Fibroblast of lung (primary cell): Measurements from ENCODE around the gene KDM5B. TPM values are rescaled to one million over a fixed set of nuclear protein-coding genes. Genes with fewer than 3 reads are reported as not detected.

ENCODE experiments used
- DNase-seq, 2 donors: peaks; one replicate each; pipeline versions ENCODE4 v3.0.0 to v3.0.0-alpha.2; 2010; ENCODE audit warnings: low read depth in 2 of 2
- H2AFZ ChIP-seq: 2 replicates; pipeline ENCODE4 v1.5.1; 2012; ENCODE audit warnings: low read length, control low read depth, inconsistent platforms
- H3K27ac ChIP-seq: 2 replicates; pipeline ENCODE4 v1.5.1; 2011; ENCODE audit warnings: low read length, control low read depth; ENCODE audit not compliant: insufficient read depth
- H3K27me3 ChIP-seq: 2 replicates; pipeline ENCODE4 v1.5.1; 2011; ENCODE audit warnings: mild to moderate bottlenecking, low read length; ENCODE audit not compliant: control insufficient read depth, insufficient read depth
- H3K36me3 ChIP-seq: 2 replicates; pipeline ENCODE4 v1.5.1; 2011; ENCODE audit warnings: low read length; ENCODE audit not compliant: control insufficient read depth, insufficient read depth
- H3K4me1 ChIP-seq: 2 replicates; pipeline ENCODE4 v1.5.1; 2011; ENCODE audit warnings: low read length; ENCODE audit not compliant: control insufficient read depth, insufficient read depth; ENCODE audit errors: extremely low read depth
- H3K4me2 ChIP-seq: 2 replicates; pipeline ENCODE4 v1.5.1; 2011; ENCODE audit warnings: low read length, control low read depth; ENCODE audit not compliant: insufficient read depth; ENCODE audit errors: extremely low read depth
- H3K4me3 ChIP-seq, 4 experiments: fragments of 200-600 bp in 1 of 4; sonication (generic) in 1 of 4; replicated peaks in 1 of 4; 2 replicates each; pipeline ENCODE4 v1.5.1; 2011 to 2016; ENCODE audit warnings: low read length in 4 of 4, low read depth in 3 of 4, mild to moderate bottlenecking in 3 of 4, control low read depth in 2 of 4, inconsistent platforms in 1 of 4, mixed read lengths in 1 of 4; ENCODE audit not compliant: insufficient read depth in 1 of 4; ENCODE audit errors: control extremely low read depth in 1 of 4
- H3K79me2 ChIP-seq: 2 replicates; pipeline ENCODE4 v1.5.1; 2012; ENCODE audit warnings: mild to moderate bottlenecking, low read length, inconsistent platforms; ENCODE audit not compliant: control insufficient read depth, insufficient read depth
- H3K9ac ChIP-seq: 2 replicates; pipeline ENCODE4 v1.5.1; 2011; ENCODE audit warnings: mild to moderate bottlenecking, low read length, control low read depth; ENCODE audit not compliant: insufficient read depth
- H3K9me3 ChIP-seq: 2 replicates; pipeline ENCODE4 v1.5.1; 2012; ENCODE audit warnings: low read depth, low read length; ENCODE audit not compliant: control insufficient read depth, insufficient read depth
- H4K20me1 ChIP-seq: 2 replicates; pipeline ENCODE4 v1.5.1; 2011; ENCODE audit warnings: low read length; ENCODE audit not compliant: control insufficient read depth, insufficient read depth; ENCODE audit errors: extremely low read depth
- EZH2 ChIP-seq: IDR thresholded peaks from 2 replicates; pipeline ENCODE4 v1.5.1; 2012; ENCODE audit warnings: low read length, control low read depth, mild to moderate bottlenecking; ENCODE audit errors: missing control alignments
- polyA plus RNA-seq, 2 donors: library from polyadenylated mRNA; depleted of rRNA in 1 of 2; stranded (reverse) in 1 of 2; unstranded in 1 of 2; fragments of >200 nt; gene quantifications; 2 replicates each; pipeline ENCODE4 v1.2.1, GENCODE V29; 2011 to 2012; ENCODE audit warnings: missing spikeins in 1 of 2
- total RNA-seq: library from RNA; depleted of rRNA; stranded (reverse); fragments of >200 nt; gene quantifications from 2 replicates; pipeline ENCODE4 v1.2.1, GENCODE V29; 2014
- TF ChIP-seq, protein P1 (sequence below), 2 donors: IDR thresholded peaks in 1 of 2; conservative IDR thresholded peaks in 1 of 2; 1 replicate in 1 of 2; 2 replicates in 1 of 2; pipeline ENCODE4 v1.5.1; 2011 to 2012; ENCODE audit warnings: low read length in 2 of 2, control low read depth in 1 of 2, inconsistent platforms in 1 of 2, low read depth in 1 of 2, mild to moderate bottlenecking in 1 of 2

KDM5B gene
- total and polyA plus RNA-seq, 2 donors (not counting 1 experiment from before 2014, with no cell fraction given) = 52.0 to 82.2 TPM

DNA sequence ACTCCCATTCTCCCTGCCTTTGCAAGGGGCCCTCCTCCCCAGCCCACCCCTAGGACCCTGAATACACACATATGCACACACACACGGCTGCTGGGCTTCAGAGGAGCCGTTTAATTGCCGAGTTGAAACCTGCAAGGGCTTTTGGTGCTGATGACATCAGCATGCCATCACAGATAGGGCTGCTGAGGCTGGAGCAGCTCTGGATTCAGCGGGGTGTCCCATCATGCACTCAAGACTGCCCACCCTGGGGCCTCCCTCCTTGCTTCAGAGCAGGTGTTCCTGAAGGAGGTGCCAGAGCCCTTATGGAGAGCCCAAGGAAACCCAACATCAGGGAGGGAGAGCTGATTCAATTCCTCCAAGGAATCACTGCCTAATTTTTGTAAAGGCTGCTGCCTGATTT is 103.6 kb downstream of the KDM5B start:
- H3K27ac ChIP-seq = no peak overlapping the region
- H3K9me3 ChIP-seq = no peaks in the 10 kb centered on the region
- H3K9ac ChIP-seq = no peak overlapping the region
- no peak for TF ChIP-seq EZH2
- TF ChIP-seq, protein P1, sequence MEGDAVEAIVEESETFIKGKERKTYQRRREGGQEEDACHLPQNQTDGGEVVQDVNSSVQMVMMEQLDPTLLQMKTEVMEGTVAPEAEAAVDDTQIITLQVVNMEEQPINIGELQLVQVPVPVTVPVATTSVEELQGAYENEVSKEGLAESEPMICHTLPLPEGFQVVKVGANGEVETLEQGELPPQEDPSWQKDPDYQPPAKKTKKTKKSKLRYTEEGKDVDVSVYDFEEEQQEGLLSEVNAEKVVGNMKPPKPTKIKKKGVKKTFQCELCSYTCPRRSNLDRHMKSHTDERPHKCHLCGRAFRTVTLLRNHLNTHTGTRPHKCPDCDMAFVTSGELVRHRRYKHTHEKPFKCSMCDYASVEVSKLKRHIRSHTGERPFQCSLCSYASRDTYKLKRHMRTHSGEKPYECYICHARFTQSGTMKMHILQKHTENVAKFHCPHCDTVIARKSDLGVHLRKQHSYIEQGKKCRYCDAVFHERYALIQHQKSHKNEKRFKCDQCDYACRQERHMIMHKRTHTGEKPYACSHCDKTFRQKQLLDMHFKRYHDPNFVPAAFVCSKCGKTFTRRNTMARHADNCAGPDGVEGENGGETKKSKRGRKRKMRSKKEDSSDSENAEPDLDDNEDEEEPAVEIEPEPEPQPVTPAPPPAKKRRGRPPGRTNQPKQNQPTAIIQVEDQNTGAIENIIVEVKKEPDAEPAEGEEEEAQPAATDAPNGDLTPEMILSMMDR (conservative IDR thresholded peaks at IDR 0.05 in 1 of 2, IDR thresholded peaks at IDR 0.05 in 1 of 2; ENCODE audit: low read depth in 1 of 2, low read length in 2 of 2) = no peak
- no peaks in the 10 kb centered on the region for H3K36me3 ChIP-seq
- no peak overlapping the region for H3K4me2 ChIP-seq
- no peak overlapping the region for H3K4me3 ChIP-seq
- H3K4me1 ChIP-seq = no peaks in the 10 kb centered on the region
- no peak for DNase-seq
- no peak overlapping the region for H2AFZ ChIP-seq
- H3K27me3 ChIP-seq = peaks cover 48% of the 10 kb centered on the region
- no peaks in the 10 kb centered on the region for H4K20me1 ChIP-seq
- H3K79me2 ChIP-seq = no peaks in the 10 kb centered on the region

DNA sequence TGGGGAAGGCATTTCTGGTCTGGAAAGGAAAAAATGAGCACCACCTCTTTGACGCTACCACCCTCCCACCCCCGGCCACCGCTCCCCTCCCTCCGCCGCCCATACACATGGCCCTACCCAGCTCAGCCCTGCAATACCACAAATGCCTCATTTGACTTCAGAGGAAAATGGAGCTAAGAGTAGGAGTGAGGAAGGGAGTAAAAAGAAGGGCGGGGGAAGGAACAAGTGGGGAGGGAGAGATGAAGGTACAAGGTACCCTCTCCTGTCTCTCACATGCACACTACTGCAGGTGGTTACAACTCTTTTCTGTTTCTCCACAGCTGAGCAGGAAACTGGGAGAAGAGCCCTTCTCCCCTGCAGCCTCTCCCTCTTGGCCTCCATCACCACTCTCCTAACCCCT is 105.0 kb downstream of the KDM5B start:
- H3K9ac ChIP-seq = no peak overlapping the region
- peaks cover 39% of the 10 kb centered on the region for H3K27me3 ChIP-seq
- no peak overlapping the region for H3K4me2 ChIP-seq
- H3K27ac ChIP-seq = no peak overlapping the region
- DNase-seq = no peak
- no peaks in the 10 kb centered on the region for H3K4me1 ChIP-seq
- H3K36me3 ChIP-seq = no peaks in the 10 kb centered on the region
- H3K9me3 ChIP-seq = no peaks in the 10 kb centered on the region
- H3K79me2 ChIP-seq = no peaks in the 10 kb centered on the region
- H4K20me1 ChIP-seq = no peaks in the 10 kb centered on the region
- H3K4me3 ChIP-seq = no peak overlapping the region
- TF ChIP-seq, protein P1 (conservative IDR thresholded peaks at IDR 0.05 in 1 of 2, IDR thresholded peaks at IDR 0.05 in 1 of 2; ENCODE audit: low read depth in 1 of 2, low read length in 2 of 2) = no peak
- TF ChIP-seq EZH2 = no peak
- no peak overlapping the region for H2AFZ ChIP-seq

DNA sequence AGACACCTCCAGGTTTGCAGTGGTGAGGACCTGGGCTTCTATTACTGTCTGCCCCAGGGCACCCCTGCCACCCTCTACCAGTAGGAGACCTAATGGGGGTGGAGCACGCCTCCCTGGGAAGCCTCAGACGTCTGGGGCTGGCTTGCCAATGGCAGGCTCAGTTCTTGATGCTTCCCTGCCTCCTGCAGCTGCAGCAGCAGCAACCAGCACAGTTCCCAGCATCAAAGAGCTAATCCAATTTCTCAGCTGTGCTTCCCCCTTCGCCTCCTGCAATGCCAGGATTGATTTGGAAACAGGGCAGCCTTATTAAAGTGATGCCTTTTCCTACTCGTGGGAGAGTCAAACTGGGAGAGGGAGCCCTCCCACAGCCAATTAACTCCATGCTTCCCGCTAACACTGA is 106.1 kb downstream of the KDM5B start:
- Histone ChIP-seq H3K27ac (no peak overlapping the region), H3K79me2 (no peaks in the 10 kb centered on the region), H2AFZ (no peak overlapping the region), H3K4me3 (no peak overlapping the region), H4K20me1 (no peaks in the 10 kb centered on the region), H3K9ac (no peak overlapping the region), H3K36me3 (no peaks in the 10 kb centered on the region), H3K27me3 (peaks cover 32% of the 10 kb centered on the region), H3K9me3 (no peaks in the 10 kb centered on the region), H3K4me1 (no peaks in the 10 kb centered on the region), H3K4me2 (no peak overlapping the region)
- no peak for DNase-seq
- TF ChIP-seq, protein P1 (conservative IDR thresholded peaks at IDR 0.05 in 1 of 2, IDR thresholded peaks at IDR 0.05 in 1 of 2; ENCODE audit: low read depth in 1 of 2, low read length in 2 of 2) = no peak
- TF ChIP-seq EZH2 = no peak
